ENCODE results near the gene KCNIP4.

DNA sequence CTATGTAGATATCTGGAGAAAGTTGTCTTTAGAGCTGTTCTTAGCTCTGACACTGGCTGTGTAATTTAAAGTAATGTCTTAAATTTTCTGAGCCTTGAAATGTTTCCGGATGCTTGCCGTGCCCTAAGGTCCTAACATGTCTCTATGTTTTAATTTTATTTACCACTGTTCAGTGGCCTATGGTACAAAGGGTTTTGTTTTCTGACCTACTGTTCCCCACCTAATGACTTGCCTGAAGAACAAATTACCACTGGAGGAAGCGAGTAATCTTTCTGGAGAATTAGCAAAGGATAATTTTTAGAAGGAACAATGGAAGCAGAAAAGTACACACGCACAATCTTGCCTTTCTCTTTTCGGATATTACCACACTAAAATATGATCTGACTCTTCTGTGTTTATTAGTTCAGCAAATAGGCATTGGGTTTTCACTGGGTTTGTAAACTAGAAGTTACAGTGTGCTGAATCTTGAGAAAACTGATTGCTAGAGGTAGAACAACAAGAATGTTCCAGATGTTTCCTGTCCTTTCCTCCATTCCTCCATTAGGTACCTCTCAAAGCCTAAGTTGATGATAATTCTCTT lies 812.4 kb downstream of the KCNIP4 start:
- TF ChIP-seq, protein P1, sequence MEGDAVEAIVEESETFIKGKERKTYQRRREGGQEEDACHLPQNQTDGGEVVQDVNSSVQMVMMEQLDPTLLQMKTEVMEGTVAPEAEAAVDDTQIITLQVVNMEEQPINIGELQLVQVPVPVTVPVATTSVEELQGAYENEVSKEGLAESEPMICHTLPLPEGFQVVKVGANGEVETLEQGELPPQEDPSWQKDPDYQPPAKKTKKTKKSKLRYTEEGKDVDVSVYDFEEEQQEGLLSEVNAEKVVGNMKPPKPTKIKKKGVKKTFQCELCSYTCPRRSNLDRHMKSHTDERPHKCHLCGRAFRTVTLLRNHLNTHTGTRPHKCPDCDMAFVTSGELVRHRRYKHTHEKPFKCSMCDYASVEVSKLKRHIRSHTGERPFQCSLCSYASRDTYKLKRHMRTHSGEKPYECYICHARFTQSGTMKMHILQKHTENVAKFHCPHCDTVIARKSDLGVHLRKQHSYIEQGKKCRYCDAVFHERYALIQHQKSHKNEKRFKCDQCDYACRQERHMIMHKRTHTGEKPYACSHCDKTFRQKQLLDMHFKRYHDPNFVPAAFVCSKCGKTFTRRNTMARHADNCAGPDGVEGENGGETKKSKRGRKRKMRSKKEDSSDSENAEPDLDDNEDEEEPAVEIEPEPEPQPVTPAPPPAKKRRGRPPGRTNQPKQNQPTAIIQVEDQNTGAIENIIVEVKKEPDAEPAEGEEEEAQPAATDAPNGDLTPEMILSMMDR (IDR thresholded peaks at IDR 0.05; ENCODE audit: insufficient read depth, low read length) = no peak
- TF ChIP-seq GABPA (IDR thresholded peaks at IDR 0.05; ENCODE audit: low read depth) (no peak), SPI1 (IDR thresholded peaks at IDR 0.05; ENCODE audit: borderline replicate concordance, low read depth) (no peak), POLR2AphosphoS5 (IDR thresholded peaks at IDR 0.05; ENCODE audit: low read depth) (no peak)
- TF ChIP-seq, protein P2, sequence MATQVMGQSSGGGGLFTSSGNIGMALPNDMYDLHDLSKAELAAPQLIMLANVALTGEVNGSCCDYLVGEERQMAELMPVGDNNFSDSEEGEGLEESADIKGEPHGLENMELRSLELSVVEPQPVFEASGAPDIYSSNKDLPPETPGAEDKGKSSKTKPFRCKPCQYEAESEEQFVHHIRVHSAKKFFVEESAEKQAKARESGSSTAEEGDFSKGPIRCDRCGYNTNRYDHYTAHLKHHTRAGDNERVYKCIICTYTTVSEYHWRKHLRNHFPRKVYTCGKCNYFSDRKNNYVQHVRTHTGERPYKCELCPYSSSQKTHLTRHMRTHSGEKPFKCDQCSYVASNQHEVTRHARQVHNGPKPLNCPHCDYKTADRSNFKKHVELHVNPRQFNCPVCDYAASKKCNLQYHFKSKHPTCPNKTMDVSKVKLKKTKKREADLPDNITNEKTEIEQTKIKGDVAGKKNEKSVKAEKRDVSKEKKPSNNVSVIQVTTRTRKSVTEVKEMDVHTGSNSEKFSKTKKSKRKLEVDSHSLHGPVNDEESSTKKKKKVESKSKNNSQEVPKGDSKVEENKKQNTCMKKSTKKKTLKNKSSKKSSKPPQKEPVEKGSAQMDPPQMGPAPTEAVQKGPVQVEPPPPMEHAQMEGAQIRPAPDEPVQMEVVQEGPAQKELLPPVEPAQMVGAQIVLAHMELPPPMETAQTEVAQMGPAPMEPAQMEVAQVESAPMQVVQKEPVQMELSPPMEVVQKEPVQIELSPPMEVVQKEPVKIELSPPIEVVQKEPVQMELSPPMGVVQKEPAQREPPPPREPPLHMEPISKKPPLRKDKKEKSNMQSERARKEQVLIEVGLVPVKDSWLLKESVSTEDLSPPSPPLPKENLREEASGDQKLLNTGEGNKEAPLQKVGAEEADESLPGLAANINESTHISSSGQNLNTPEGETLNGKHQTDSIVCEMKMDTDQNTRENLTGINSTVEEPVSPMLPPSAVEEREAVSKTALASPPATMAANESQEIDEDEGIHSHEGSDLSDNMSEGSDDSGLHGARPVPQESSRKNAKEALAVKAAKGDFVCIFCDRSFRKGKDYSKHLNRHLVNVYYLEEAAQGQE (IDR thresholded peaks at IDR 0.05; ENCODE audit: insufficient replicate concordance, low read depth) = no peak

Measured in HL-60 (cell line).